Activated T-cell treated with anti-CD3 and anti-CD28 coated beads, Interleukin-2, amount 50 U/mL, for 24 hours (primary cell): ENCODE data around the gene SYCE3.
"Not testable (repeated sequence)": the region's sequence is repeated elsewhere in the genome, so short reads cannot be mapped to it uniquely, and the experiment has no call there.

ENCODE experiments used
- DNase-seq: peaks from one replicate; pipeline ENCODE4 v3.0.0-alpha.2; 2020
- H3K27ac Mint-ChIP-seq: 2 replicates; pipeline ENCODE4 v1.8.0; 2020; ENCODE audit warnings: mild to moderate bottlenecking, mixed read lengths
- H3K27me3 Mint-ChIP-seq: 2 replicates; pipeline ENCODE4 v1.8.0; 2020; ENCODE audit warnings: mixed read lengths
- H3K36me3 Mint-ChIP-seq: 2 replicates; pipeline ENCODE4 v1.8.0; 2020; ENCODE audit warnings: low read depth, mixed read lengths
- H3K4me1 Mint-ChIP-seq: 2 replicates; pipeline ENCODE4 v1.8.0; 2020; ENCODE audit warnings: low read depth, mixed read lengths
- H3K4me3 Mint-ChIP-seq: 2 replicates; pipeline ENCODE4 v1.8.0; 2020; ENCODE audit warnings: mild to moderate bottlenecking, moderate library complexity, mixed read lengths
- H3K9me3 Mint-ChIP-seq: 2 replicates; pipeline ENCODE4 v1.8.0; 2020; ENCODE audit warnings: mixed read lengths

SYCE3 gene

GRCh38 chr22:50562523-50563412 is at the start of gene SYCE3:
TSS of gene SYCE3 (minus strand) at chr22:50562919. CDS start at chr22:50556405, 6,514 bp downstream.
- Mint-ChIP-seq H3K9me3 (no peaks in the 10 kb centered on the region), H3K4me1 (peaks cover 20% of the 10 kb centered on the region), H3K27ac (peak within 1 kb of the TSS; percentile 87), H3K27me3 (no peaks in the 10 kb centered on the region), H3K4me3 (peak within 1 kb of the TSS; percentile 89), H3K36me3 (peaks cover 5% of the 10 kb centered on the region)
- peak; percentile 99 for DNase-seq

- no peaks in the 10 kb centered on the region for H3K36me3 Mint-ChIP-seq
Observed at GRCh38 chr22:50612168-50612527, 49.4 kb upstream of the SYCE3 start.

GRCh38 chr22:50611341-50612060 is 48.8 kb upstream of the SYCE3 start:
- Mint-ChIP-seq H3K4me3 (no peak overlapping the region), H3K4me1 (peaks cover 5% of the 10 kb centered on the region), H3K27ac (no peak overlapping the region), H3K27me3 (peaks cover 39% of the 10 kb centered on the region), H3K9me3 (no peaks in the 10 kb centered on the region), H3K36me3 (no peaks in the 10 kb centered on the region)
- DNase-seq = no peak

More at GRCh38 chr22:50612168-50612527, 49.4 kb upstream of the SYCE3 start:
- Mint-ChIP-seq H3K4me1 (peaks cover 5% of the 10 kb centered on the region), H3K27me3 (peaks cover 34% of the 10 kb centered on the region), H3K27ac (no peak overlapping the region), H3K4me3 (no peak overlapping the region), H3K9me3 (no peaks in the 10 kb centered on the region)
- DNase-seq = no peak

DNA sequence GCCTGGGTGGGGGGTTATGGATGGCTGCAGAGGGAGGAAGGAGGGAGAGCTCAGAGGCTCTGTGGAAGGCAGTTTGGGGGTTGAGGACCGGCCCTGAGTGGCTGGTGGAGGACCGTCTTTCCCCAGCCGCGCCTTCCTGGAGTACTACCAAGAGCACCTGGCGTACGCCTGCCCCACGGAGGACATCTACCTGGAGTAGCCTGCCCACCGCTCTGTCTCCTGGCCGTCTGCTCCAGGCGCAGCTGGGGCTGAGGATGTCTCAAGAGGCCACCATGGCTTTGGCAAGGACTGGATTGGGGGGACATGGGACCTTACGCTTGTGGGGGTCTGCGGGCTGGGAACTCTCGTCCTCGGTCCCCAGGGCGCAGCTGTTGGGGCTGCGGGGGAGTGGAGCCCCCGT is 47.9 kb upstream of the SYCE3 start:
- Mint-ChIP-seq H3K4me3 (no peak overlapping the region), H3K9me3 (no peaks in the 10 kb centered on the region), H3K36me3 (no peaks in the 10 kb centered on the region), H3K4me1 (peaks cover 5% of the 10 kb centered on the region), H3K27me3 (peaks cover 48% of the 10 kb centered on the region), H3K27ac (no peak overlapping the region)
- DNase-seq = no peak

- H3K4me1 Mint-ChIP-seq = peaks cover 5% of the 10 kb centered on the region
- H3K9me3 Mint-ChIP-seq = no peaks in the 10 kb centered on the region
- no peak overlapping the region for H3K27ac Mint-ChIP-seq
- H3K36me3 Mint-ChIP-seq = no peaks in the 10 kb centered on the region
- no peak overlapping the region for H3K4me3 Mint-ChIP-seq
- peaks cover 54% of the 10 kb centered on the region for H3K27me3 Mint-ChIP-seq
- DNase-seq = no peak
Observed at GRCh38 chr22:50610041-50610451, 47.3 kb upstream of the SYCE3 start.

DNA sequence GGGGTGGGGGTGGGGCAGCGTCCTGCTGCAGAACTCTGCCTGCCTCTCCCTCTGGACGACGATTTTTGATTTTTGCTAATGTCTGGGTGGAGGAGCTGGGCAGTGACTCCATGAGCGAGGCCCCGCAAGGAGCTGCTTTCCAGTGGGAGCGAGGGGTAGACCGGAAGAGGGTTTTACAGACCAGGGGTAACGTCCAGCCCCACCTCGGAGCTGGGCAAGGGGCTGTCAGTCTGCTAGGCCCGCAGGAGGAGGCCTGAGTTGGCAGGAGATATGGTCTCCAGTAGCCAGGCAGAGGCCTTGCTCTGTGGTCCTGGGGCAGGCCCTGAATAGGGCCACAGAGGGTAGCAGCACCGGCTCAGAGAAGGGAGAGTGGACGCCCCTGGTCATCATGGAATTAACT is 46.9 kb upstream of the SYCE3 start:
- no peak overlapping the region for H3K4me3 Mint-ChIP-seq
- no peak for DNase-seq
- H3K27me3 Mint-ChIP-seq = peaks cover 55% of the 10 kb centered on the region

DNA sequence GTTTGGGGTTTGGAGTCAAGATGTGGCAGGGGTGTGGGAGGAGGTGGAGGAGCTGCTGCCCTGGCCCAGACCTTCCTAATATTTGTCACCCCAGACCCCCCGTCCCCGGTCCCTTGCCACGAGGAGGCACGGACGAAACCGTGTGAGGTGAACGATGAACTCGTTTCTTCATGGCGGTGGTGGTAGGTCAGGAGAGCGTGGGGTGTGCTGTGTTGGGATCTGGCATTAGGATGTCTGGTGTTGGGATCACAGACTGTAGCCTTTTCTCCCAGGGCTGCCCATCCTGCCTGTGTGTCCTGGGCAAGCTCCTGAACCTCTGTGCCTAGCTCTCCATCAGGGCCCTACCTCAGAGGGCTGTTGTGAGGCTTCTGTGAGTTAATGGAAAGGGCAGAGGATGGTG is 46.3 kb upstream of the SYCE3 start:
- Mint-ChIP-seq H3K27me3 (peaks cover 55% of the 10 kb centered on the region), H3K4me1 (peaks cover 5% of the 10 kb centered on the region)

More for the DNA sequence above, 46.9 kb upstream of the SYCE3 start:
- Mint-ChIP-seq H3K4me1 (peaks cover 5% of the 10 kb centered on the region), H3K36me3 (no peaks in the 10 kb centered on the region), H3K27ac (no peak overlapping the region), H3K9me3 (no peaks in the 10 kb centered on the region)

GRCh38 chr22:50608058-50608840 is 45.5 kb upstream of the SYCE3 start:
- H3K9me3 Mint-ChIP-seq, H3K27ac Mint-ChIP-seq, DNase-seq, H3K36me3 Mint-ChIP-seq, H3K4me3 Mint-ChIP-seq, H3K4me1 Mint-ChIP-seq: not testable (repeated sequence)
- H3K27me3 Mint-ChIP-seq = peaks cover 56% of the 10 kb centered on the region

More for the DNA sequence above, 46.3 kb upstream of the SYCE3 start:
- Mint-ChIP-seq H3K27ac (no peak overlapping the region), H3K4me3 (no peak overlapping the region), H3K36me3 (no peaks in the 10 kb centered on the region), H3K9me3 (no peaks in the 10 kb centered on the region)
- DNase-seq = no peak

DNA sequence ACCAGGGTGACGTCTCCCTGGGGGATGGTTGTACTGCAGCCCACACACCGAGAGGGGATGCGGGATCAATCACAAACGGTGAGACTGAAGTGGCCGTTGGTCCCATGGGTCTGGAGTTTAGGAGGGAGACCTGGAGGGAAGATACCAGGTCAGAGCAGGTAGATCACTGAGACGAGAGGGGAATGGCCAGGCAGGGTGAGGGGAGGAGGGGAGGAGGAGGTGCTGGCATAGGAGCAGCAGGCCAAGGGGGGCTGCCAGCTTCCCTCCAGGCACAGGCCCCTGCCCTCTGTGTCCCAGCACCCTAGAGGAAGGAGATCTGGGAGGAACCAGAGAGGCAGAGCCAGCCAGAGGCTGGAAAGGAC is 44.9 kb upstream of the SYCE3 start:
- no peak overlapping the region for H3K27ac Mint-ChIP-seq
- H3K4me3 Mint-ChIP-seq = no peak overlapping the region
- DNase-seq = no peak
- H3K36me3 Mint-ChIP-seq = no peaks in the 10 kb centered on the region
- H3K4me1 Mint-ChIP-seq = no peaks in the 10 kb centered on the region
- H3K27me3 Mint-ChIP-seq = peaks cover 58% of the 10 kb centered on the region
- H3K9me3 Mint-ChIP-seq = no peaks in the 10 kb centered on the region

- H3K4me1 Mint-ChIP-seq = no peaks in the 10 kb centered on the region
- no peak overlapping the region for H3K4me3 Mint-ChIP-seq
Observed at GRCh38 chr22:50606946-50607658, 44.4 kb upstream of the SYCE3 start.

DNA sequence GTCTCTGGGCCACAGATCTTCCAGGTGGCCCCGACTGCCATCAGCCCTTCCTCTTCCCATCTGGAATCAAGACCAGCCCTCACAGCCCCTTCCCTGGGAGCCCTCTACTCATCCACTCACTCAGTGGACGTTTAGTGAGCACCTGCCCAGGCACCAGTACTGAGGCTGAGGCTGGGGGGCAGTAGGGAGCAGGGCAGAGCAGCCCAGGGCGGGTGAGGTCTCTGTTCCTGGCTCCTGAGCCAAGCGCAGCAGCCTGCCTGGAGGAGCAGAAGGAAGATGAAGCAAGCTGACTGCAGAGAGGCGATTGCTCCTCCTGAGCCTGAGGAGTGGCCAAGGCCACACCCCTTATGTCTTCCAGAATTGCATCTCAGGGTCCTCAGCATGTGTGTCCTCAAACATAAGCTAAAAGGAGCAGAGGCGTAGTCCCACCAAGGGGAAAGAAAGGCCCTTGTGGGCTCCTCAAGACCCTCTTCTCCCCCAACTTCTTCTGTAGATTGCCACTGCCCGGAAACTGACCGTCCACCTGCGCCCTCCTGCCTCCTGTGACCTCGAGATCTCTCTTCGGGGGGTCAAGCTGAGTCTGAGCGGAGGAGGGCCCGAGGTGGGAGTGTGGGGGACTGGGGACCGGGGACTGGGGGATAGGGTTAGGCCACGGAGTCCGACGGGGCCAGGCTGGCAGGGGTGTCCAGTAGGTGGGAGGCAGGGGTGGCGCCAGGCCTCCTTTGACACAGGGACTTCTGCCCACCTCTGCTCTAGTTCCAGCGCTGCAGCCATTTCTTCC is 43.6 kb upstream of the SYCE3 start:
- Mint-ChIP-seq H3K27me3 (peaks cover 66% of the 10 kb centered on the region), H3K9me3 (no peaks in the 10 kb centered on the region), H3K4me1 (peaks cover 4% of the 10 kb centered on the region), H3K4me3 (no peak overlapping the region), H3K36me3 (no peaks in the 10 kb centered on the region), H3K27ac (no peak overlapping the region)
- no peak for DNase-seq

More at GRCh38 chr22:50606946-50607658, 44.4 kb upstream of the SYCE3 start:
- H3K36me3 Mint-ChIP-seq = no peaks in the 10 kb centered on the region
- peaks cover 59% of the 10 kb centered on the region for H3K27me3 Mint-ChIP-seq
- DNase-seq = no peak
- H3K27ac Mint-ChIP-seq = no peak overlapping the region
- no peaks in the 10 kb centered on the region for H3K9me3 Mint-ChIP-seq

- H3K27me3 Mint-ChIP-seq = peaks cover 65% of the 10 kb centered on the region
- H3K36me3 Mint-ChIP-seq = no peaks in the 10 kb centered on the region
Observed at GRCh38 chr22:50605613-50606074, 42.9 kb upstream of the SYCE3 start.

DNA sequence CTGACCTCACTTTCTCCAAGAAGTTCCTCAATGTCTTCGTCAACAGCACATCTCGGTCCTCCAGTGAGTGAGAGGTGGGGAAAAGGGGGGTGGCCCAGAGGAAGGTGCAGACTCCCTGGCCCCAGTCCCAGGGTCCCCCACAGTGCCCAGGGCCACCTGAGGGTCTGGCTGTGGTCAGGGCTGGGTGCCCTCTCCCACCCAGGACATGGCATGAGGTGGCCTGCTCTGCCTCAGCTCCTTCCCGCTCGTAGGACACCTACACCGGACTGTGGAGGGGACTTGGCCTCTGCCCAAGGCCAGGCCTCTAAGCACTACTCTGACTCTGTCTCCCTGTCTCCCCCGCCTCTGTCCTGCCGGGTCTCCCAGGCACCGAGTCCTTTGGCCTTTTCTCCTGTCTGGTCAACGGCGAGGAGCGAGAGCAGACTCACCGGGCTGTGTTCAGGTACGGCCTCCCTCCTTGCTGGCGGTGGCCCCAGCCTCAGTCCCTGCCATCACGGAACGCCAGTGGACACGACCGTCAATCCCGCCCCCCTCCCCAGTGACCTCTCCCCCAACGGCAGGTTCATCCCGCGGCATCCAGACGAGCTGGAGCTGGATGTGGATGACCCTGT is 42.4 kb upstream of the SYCE3 start:
- Mint-ChIP-seq H3K4me3 (no peak overlapping the region), H3K27ac (no peak overlapping the region), H3K27me3 (peaks cover 60% of the 10 kb centered on the region), H3K9me3 (no peaks in the 10 kb centered on the region), H3K36me3 (no peaks in the 10 kb centered on the region), H3K4me1 (peaks cover 4% of the 10 kb centered on the region)
- no peak for DNase-seq

More at GRCh38 chr22:50605613-50606074, 42.9 kb upstream of the SYCE3 start:
- Mint-ChIP-seq H3K9me3 (no peaks in the 10 kb centered on the region), H3K4me3 (no peak overlapping the region), H3K4me1 (peaks cover 4% of the 10 kb centered on the region), H3K27ac (no peak overlapping the region)
- DNase-seq = no peak
